Left forelimb (tissue), 1 donor: Measurements from ENCODE around the gene LGALS8.

Experiments
- DNase-seq: peaks from one replicate; pipeline ENCODE4 v3.0.0-alpha.2; 2018; ENCODE audit warnings: low spot score

LGALS8 gene

DNA sequence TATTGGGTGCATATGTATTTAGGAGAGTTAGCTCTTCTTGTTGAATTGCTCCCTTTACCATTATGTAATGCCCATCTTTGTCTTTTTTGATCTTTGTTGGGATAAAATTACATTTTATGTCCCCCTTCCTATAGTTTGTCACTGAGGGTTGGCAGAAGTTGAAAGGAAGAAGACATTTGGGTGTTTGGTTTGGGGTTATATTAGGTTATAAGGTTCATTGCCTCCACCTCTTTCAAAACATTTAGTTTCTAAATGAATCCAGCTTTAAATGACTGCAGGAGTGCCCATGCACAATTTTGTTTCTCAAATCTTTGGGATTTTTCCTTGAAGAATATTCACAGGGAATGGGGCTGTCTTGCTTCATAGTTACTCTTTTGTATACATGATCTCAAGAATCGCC is 14.6 kb upstream of the LGALS8 start:
- no peak for DNase-seq

- no peak for DNase-seq
Measured at GRCh38 chr1:236509647-236510401, 14.0 kb upstream of the LGALS8 start.

DNA sequence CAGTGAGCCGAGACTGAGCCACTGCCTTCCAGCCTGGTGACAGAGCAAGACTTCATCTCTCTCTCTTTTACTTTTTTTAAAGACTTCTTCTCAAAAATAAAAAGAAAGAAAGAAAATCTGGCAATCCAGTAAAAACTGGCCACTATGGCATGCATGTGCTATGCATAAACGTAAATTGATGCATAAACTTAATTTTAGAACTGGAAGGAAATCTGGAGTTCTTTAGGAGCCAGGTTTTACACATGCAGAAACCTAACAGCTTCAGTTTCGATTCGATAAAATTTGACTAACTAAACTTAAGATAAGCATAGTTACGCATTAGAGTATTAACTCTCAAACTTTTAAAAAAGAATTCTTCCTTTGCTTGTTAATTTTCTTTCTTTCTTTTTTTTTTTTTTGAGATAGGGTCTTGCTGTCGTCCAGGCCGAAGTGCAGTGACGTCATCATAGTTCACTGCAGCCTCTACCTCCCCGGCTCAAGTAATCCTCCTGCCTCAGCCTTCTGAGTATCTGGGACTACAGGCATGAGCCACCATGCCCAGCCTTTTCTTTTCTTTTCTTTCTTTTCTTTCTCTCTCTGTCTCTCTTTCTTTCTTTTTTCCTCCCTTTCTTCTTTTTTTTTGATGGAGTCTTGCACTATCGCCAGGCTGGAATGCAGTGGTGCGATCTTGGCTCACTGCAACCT is 11.9 kb upstream of the LGALS8 start:
- no peak for DNase-seq

DNA sequence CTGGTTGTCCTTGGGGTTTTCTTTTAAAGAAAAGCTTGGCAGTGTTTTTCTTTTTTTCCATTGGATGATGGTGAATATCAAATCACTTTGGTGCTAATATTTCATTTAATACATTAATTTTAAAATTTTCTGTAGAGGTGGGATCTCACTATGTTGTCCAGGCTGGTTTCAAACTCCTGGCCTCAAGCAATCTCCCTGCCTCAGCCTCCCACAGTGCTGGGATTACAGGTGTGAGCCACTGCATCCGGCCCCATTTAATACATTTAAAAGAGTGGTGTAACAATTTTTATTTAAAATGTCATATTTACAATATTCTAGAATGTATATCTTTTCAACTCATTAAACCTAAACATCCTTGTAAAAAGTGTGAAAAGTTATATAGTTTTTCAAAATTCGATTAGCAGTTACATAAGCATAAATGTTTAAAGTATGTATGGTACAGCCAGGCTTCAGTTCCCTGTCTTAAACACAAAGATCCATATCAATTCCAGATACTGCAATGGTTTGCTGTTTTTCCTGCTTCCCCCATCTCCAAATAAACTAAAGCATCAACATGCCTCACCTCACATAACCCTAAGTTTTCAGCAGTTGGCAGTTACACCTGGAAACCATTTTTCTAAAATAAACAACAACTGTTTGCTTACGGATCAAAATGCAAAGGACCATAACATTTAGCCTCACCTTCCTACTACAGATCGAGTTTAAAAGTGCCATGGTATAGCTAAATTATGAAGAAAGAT is 8.9 kb upstream of the LGALS8 start:
- no peak for DNase-seq

- no peak for DNase-seq
Measured at GRCh38 chr1:236515443-236515958, 8.3 kb upstream of the LGALS8 start.

- no peak for DNase-seq
Measured at GRCh38 chr1:236516929-236517704, 6.7 kb upstream of the LGALS8 start.

DNA sequence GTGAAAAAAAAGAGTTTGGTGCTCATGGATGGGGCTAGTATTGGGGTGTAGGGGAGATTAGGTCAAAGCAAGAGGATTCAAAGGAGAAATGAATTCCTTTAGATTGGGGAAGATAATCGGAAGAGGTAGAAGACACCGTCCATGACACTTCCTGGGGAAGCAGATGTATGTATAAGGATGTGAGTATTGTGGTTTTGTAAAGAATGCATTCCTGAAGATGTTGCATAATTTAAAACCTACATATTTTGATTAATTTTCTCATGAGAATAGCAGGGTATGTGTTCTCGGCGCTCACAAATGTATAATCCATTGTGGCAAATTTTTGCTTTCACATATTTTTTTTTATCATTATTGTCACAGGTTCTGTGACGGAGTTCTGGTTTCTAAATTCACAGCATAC is 5.5 kb upstream of the LGALS8 start:
- no peak for DNase-seq

DNA sequence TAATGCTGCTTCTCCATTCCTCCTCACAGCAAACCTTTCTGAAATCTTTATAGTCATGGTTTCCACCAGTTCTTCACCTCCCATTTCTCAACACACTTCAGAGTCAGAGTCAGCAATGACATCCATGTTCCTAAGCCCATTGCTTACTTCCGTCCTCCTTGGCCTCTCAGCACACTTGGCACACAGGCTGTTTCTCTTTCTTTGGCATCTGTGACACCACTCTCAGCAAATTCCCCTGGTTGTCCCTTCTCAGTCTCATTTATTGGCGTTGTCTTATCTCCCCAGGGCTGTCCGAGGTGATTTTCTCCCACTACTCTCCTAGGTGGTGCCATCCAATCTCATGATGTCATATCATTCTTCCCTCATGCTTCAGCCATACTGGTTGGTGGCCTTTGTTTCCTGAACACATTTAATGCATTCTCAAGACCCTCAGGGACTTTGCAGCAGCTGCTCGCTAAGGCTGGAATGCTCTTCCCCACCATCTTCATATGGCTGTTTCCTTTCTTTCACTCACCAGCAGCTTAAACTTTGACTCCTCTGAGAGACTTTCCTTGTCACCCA is 3.3 kb upstream of the LGALS8 start:
- no peak for DNase-seq

GRCh38 chr1:236522937-236523703 is 662 bp upstream of the LGALS8 start:
- no peak for DNase-seq

DNA sequence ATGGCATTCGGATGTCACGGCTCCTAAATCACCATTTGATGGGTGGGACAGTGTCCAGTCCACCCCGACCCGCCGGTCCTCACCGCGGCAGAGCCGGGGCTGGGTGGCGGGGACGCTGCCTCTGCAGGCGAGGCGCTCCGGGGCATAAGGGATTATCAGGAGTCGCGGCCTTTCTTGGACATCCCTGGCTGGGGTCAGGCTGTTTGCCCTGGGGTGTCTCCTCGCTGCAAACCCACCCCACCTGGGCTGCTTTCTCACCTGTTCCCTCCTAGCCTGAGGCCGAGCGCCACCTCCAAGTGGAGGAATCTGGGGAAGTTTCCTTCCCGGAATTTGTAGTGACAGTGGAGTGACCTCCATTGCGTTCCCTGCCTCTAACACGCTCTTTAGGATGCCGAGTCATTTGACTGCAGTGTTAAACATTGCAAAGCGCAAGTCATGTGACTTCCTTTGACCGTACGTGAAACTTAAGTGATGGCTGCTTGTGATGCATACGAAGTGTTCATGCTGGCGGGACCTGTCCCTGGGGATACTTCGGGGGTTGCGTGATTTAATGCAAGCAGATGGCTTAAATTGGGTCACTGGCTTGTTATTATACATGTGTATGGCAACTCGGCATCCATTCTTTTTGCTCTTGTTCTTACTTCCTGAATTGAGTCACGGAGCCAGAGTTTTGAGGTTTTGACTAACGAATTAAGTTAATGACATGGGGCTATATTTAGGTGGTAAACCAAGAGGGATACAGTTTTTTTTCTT is 536 bp downstream of the LGALS8 start:
- DNase-seq = peak; percentile 72

DNA sequence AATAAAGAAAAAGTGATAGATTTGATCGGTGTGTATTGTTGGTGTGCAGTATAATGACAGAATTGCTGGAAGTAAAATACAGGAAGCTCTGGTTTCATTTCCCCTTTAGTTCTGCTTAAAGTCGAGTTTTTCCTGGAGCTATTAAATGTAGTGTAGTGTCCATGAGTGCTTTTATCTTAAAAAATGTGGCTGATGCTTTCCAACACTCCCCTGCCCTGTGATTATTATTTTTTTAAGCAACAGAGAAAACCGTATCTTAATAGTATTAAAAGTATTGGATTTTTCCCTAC is 1.1 kb downstream of the LGALS8 start:
- no peak for DNase-seq

GRCh38 chr1:236526079-236526478 is 2.3 kb downstream of the LGALS8 start:
- DNase-seq = no peak

- no peak for DNase-seq
Measured at GRCh38 chr1:236530286-236530685, 6.5 kb downstream of the LGALS8 start.

- DNase-seq = no peak
Measured at GRCh38 chr1:236530959-236531358, 7.2 kb downstream of the LGALS8 start.

GRCh38 chr1:236532850-236533249 is 9.1 kb downstream of the LGALS8 start:
- no peak for DNase-seq

DNA sequence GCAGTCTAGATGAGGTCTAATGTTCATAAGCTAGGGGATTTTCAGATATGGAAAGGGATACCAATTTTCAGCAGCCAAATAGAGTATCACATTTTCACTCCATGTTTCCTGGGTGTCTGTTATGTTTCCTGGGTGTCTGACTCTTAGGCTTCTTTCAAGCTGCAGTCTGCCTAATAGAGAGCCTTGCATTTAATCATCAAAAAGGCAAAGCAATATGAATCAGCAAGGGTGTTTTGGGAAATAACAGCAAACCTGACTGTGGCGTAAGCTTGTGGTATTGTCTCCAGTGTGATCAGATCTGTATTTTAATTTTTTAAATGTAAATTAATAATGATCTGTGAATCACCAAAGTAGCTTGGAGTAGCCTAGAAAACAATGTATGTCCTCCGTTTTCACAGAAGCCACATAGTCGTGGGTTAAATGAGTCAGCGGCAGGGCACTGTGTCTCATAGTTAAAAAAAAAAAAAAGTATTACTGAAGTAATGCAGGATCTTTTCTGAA is 10.4 kb downstream of the LGALS8 start:
- DNase-seq = no peak

- no peak for DNase-seq
Measured at GRCh38 chr1:236535190-236535589, 11.4 kb downstream of the LGALS8 start.

GRCh38 chr1:236535662-236536161 is 11.9 kb downstream of the LGALS8 start:
- no peak for DNase-seq

- no peak for DNase-seq
Measured at GRCh38 chr1:236536540-236536939, 12.8 kb downstream of the LGALS8 start.
